Heart right ventricle (tissue), 16 donors: Measurements from ENCODE around the gene EGFR. TPM values are rescaled to one million over a fixed set of nuclear protein-coding genes. Genes with fewer than 3 reads are reported as not detected.

Experiments
- ATAC-seq, 8 donors: fragments of 200-7000 bp; cut with Tn5 transposase; one replicate each; pipeline ENCODE4 v1.9.1; 2020; ENCODE audit warnings: mild to moderate bottlenecking in 8 of 8, moderate library complexity in 8 of 8, moderate number of reproducible peaks in 1 of 8
- DNase-seq, 2 donors: peaks; one replicate each; pipeline ENCODE4 v3.0.0-alpha.2; 2020
- H3K27ac ChIP-seq, 10 donors: fragments of 200-600 bp; sonication (generic) in 2 of 10; one replicate each; pipeline versions ENCODE4 v1.5.0 to v1.8.0; 2020 to 2022; ENCODE audit warnings: mild to moderate bottlenecking in 3 of 10
- H3K27me3 ChIP-seq, 7 donors: fragments of 200-600 bp; one replicate each; pipeline ENCODE4 v1.8.0; 2021 to 2022; ENCODE audit warnings: mild to moderate bottlenecking in 2 of 7
- H3K36me3 ChIP-seq, 9 donors: fragments of 200-600 bp; sonication (generic) in 1 of 9; one replicate each; pipeline versions ENCODE4 v1.5.0 to v1.8.0; 2020 to 2022; ENCODE audit warnings: mild to moderate bottlenecking in 2 of 9
- H3K4me1 ChIP-seq, 9 donors: fragments of 200-600 bp; sonication (generic) in 1 of 9; one replicate each; pipeline versions ENCODE4 v1.5.0 to v1.8.0; 2020 to 2022; ENCODE audit warnings: mild to moderate bottlenecking in 4 of 9
- H3K4me3 ChIP-seq, 10 donors: fragments of 200-600 bp; sonication (generic) in 2 of 10; one replicate each; pipeline versions ENCODE4 v1.5.0 to v1.8.0; 2020 to 2022; ENCODE audit warnings: mild to moderate bottlenecking in 7 of 10, moderate library complexity in 2 of 10
- H3K9me3 ChIP-seq, 11 donors: fragments of 200-600 bp in 10 of 11; sonication (generic) in 2 of 11; one replicate each; pipeline versions ENCODE4 v1.5.0 to v1.8.0; 2013 to 2022; ENCODE audit warnings: mild to moderate bottlenecking in 2 of 11, control low read depth in 1 of 11, moderate library complexity in 1 of 11
- CTCF ChIP-seq, 9 donors: fragments of 200-600 bp; sonication (generic) in 2 of 9; IDR thresholded peaks; one replicate each; pipeline versions ENCODE4 v1.5.0 to v1.8.0; 2021 to 2022; ENCODE audit warnings: antibody characterized with exemption in 9 of 9, mild to moderate bottlenecking in 5 of 9, moderate library complexity in 1 of 9
- WGBS, 2 donors: extraction: QIAGEN DNeasy Blood & Tissue Kit; methylation state at CpG; one replicate each; pipeline ENCODE4 v1.1.7; 2013; ENCODE audit warnings: inconsistent platforms in 1 of 2; 5-methylcytosine and 5-hydroxymethylcytosine counted together
- intact Hi-C, 10 donors: fragments of 100-400 bp; cut with DNase I; formaldehyde crosslinking; loops; one replicate each; pipeline versions ENCODE4 v1.11.1 to v1.14.2; 2022
- polyA plus RNA-seq, 2 donors: library from polyadenylated mRNA; stranded (reverse); fragments of 200-250 nt; gene quantifications; one replicate each; pipeline ENCODE4 v1.2.3, GENCODE V29; 2013
- total RNA-seq, 10 donors: library from RNA; stranded (reverse); fragmentation: NEBNext Ultra II Directional in 3 of 10; extraction: Animal tissue kit (Norgen Biotek cat#: 25700) in 3 of 10; gene quantifications; one replicate each; pipeline versions ENCODE4 v1.2.1 to v1.2.4, GENCODE V29; 2021 to 2023
- donor health status: Arrhythmogenic right ventricular cardiomyopathy.
- donor health status: ischemic (EF 13 %, LVEDD 7.1; RV severe dilation, severe dysfunction).
- donor health status: healthy with polysubstance abuse.
- donor health status: DM: no; HTN: yes; CAD: no.
- donor health status: DM: no; HTN: no; CAD: no.
- donor health status: ischemic (EF 25% LVEDD 6.9; RV normal size, moderate dysfunction).
- donor health status: ischemic (EF 25% LVEDD 5.7; RV mildly dilated, moderate dysfunction).
- donor health status: healthy.
- donor health status: DM: yes; HTN: yes; CAD: no.
- donor health status: Ischemic cardiomyopathy.
- donor health status: ischemic (EF 35%, LVEDD 5.7; RV mildly dilated, moderate dysfunction).
- donor health status: nonischemic (EF 11% LVEDD 7.7; RV severe dilation, severe dysfunction).
- donor health status: DM: yes; HTN: yes; CAD: no.
- donor health status: PGD.
- donor health status: ischemic (EF 29% LVEDD 5.4; RV normal size, mild dysfunction).
- donor health status: nonischemic (EF 23%, LVEDD 6.1; RV moderate dilation, normal function).

The EGFR gene
- total and polyA plus RNA-seq, 12 donors: 1.9 to 13.5 (median 7.6) TPM

GRCh38 chr7:55088107-55088506, 69.3 kb downstream of the EGFR start:
- DNase-seq (no peak), ATAC-seq (no peak)
- no peaks in the 10 kb centered on the region for H3K9me3 ChIP-seq
- no peak overlapping the region for H3K4me3 ChIP-seq
- 89% methylated on average over 6 of the region's 6 CpGs for WGBS, 2 donors
- no peak for TF ChIP-seq CTCF (IDR thresholded peaks at IDR 0.05)
- H3K4me1 ChIP-seq: peaks cover 4 to 57% (median 34%) of the 10 kb centered on the region in 9 donors
- H3K27me3 ChIP-seq: no peaks in the 10 kb centered on the region
- intact Hi-C loops: loop anchor here in 1 of 10 donors (10.0 kb wide), 1 partner anchor 63 kb away; no protein-coding TSS in a partner anchor
- peaks cover 0 to 2% (median 0%) of the 10 kb centered on the region in 9 donors for H3K36me3 ChIP-seq
- H3K27ac ChIP-seq: peak overlapping the region in 1 of 10 donors; percentile 58

GRCh38 chr7:55088620-55089019, 69.8 kb downstream of the EGFR start:
- no peak for TF ChIP-seq CTCF (IDR thresholded peaks at IDR 0.05)
- H3K4me1 ChIP-seq: peaks cover 4 to 62% (median 39%) of the 10 kb centered on the region in 9 donors
- ATAC-seq (no peak), DNase-seq (no peak)
- peak overlapping the region in 1 of 10 donors; percentile 38 for H3K27ac ChIP-seq
- 71 to 74% methylated on average over 7 of the region's 7 CpGs for WGBS, 2 donors
- no peaks in the 10 kb centered on the region for H3K36me3 ChIP-seq
- intact Hi-C loops: loop anchor here in 1 of 10 donors (10.0 kb wide), 1 partner anchor 64 kb away; no protein-coding TSS in a partner anchor
- H3K27me3 ChIP-seq: no peaks in the 10 kb centered on the region
- no peak overlapping the region for H3K4me3 ChIP-seq
- no peaks in the 10 kb centered on the region for H3K9me3 ChIP-seq

GRCh38 chr7:55092186-55092974, 73.6 kb downstream of the EGFR start:
- intact Hi-C loops: loop anchor here in 1 of 10 donors (5.0 kb wide), 1 partner anchor 40 kb away; no protein-coding TSS in a partner anchor
- H3K4me1 ChIP-seq: peaks cover 4 to 68% (median 29%) of the 10 kb centered on the region in 9 donors
- H3K27ac ChIP-seq: peak overlapping the region in 8 of 10 donors; percentile 4 to 49 (median 40)
- TF ChIP-seq CTCF (IDR thresholded peaks at IDR 0.05): no peak
- 77 to 83% methylated on average over 15 of the region's 15 CpGs for WGBS, 2 donors
- H3K4me3 ChIP-seq: no peak overlapping the region
- H3K36me3 ChIP-seq: no peaks in the 10 kb centered on the region
- no peaks in the 10 kb centered on the region for H3K27me3 ChIP-seq
- no peak for DNase-seq
- ATAC-seq: peak in 3 of 8 donors; percentile 6 to 28 (median 14)
- no peaks in the 10 kb centered on the region for H3K9me3 ChIP-seq

GRCh38 chr7:55092975-55093373, 74.2 kb downstream of the EGFR start:
- Histone ChIP-seq H3K27ac (peak overlapping the region in 8 of 10 donors; percentile 4 to 49 (median 36)), H3K9me3 (no peaks in the 10 kb centered on the region), H3K36me3 (no peaks in the 10 kb centered on the region), H3K4me3 (no peak overlapping the region), H3K27me3 (no peaks in the 10 kb centered on the region), H3K4me1 (peaks cover 4 to 69% (median 33%) of the 10 kb centered on the region in 9 donors)
- 54 to 69% methylated on average over 3 of the region's 3 CpGs for WGBS, 2 donors
- no peak for ATAC-seq
- TF ChIP-seq CTCF (IDR thresholded peaks at IDR 0.05): no peak
- intact Hi-C loops: loop anchor here in 1 of 10 donors (5.0 kb wide), 1 partner anchor 39 kb away; no protein-coding TSS in a partner anchor
- DNase-seq: no peak
